ENCODE data around the gene PHB1.

- TF ChIP-seq POLR2A (IDR thresholded peaks at IDR 0.05; ENCODE audit: low read length) (no peak), GATA1 (IDR thresholded peaks at IDR 0.05; ENCODE audit: low read depth, low read length) (no peak)
These were observed 8.1 kb downstream of the PHB1 start for GRCh38 chr17:49406421-49407061.

Data from erythroblast (primary cell).